IMR-90 (cell line): Measurements from ENCODE around the gene LILRA1. TPM values are rescaled to one million over a fixed set of nuclear protein-coding genes. Genes with fewer than 3 reads are reported as not detected.

Source experiments
- ATAC-seq: fragments of 200-7000 bp; cut with Tn5 transposase; 2 replicates; pipeline ENCODE4 v1.9.1; 2020; ENCODE audit warnings: low read depth, mild to moderate bottlenecking, moderate library complexity
- BruUV-seq: library from RNA; stranded (reverse); fragments of 400-500 nt; replicated peaks from 2 replicates; lab custom pipeline; 2021; lab: Mats Ljungman, UMichigan
- CTCF ChIA-PET: fragments of 300-600 bp; formaldehyde crosslinking; extraction: SDS; loops from one replicate; lab custom pipeline; 2021; ENCODE audit warnings: antibody characterized with exemption; lab: Yijun Ruan, JAX
- POLR2A ChIA-PET: fragments of 300-600 bp; sonication (Branson Sonifier 250); formaldehyde crosslinking; loops from one replicate; lab custom pipeline; 2022; ENCODE audit warnings: antibody characterized with exemption; ENCODE audit not compliant: unreplicated experiment; lab: Charles Lee
- DNase-seq: peaks from one replicate; pipeline ENCODE4 v3.0.0; 2013
- H2AFZ ChIP-seq: replicated peaks from 2 replicates; pipeline ENCODE3; 2013; ENCODE audit warnings: low read length, mild to moderate bottlenecking; ENCODE audit not compliant: poor library complexity
- H2AK5ac ChIP-seq: 2 replicates; pipeline ENCODE4 v1.6.1; 2013; ENCODE audit warnings: low read depth, low read length, inconsistent platforms
- H2AK9ac ChIP-seq: replicated peaks from 2 replicates; pipeline ENCODE3; 2013; ENCODE audit warnings: mild to moderate bottlenecking, low read depth, low read length, moderate library complexity; ENCODE audit not compliant: poor library complexity
- H2BK120ac ChIP-seq: 2 replicates; pipeline ENCODE4 v1.6.1; 2013; ENCODE audit warnings: low read depth, low read length, inconsistent platforms
- H2BK15ac ChIP-seq: 3 replicates; pipeline ENCODE4 v1.6.1; 2013; ENCODE audit warnings: low read depth, low read length, inconsistent platforms
- H2BK20ac ChIP-seq: 2 replicates; pipeline ENCODE4 v1.6.1; 2013; ENCODE audit warnings: low read depth, mild to moderate bottlenecking, inconsistent platforms, low read length, moderate library complexity
- H2BK5ac ChIP-seq: 2 replicates; pipeline ENCODE4 v1.6.1; 2013; ENCODE audit warnings: mild to moderate bottlenecking, low read depth, low read length, inconsistent platforms; ENCODE audit not compliant: poor library complexity, severe bottlenecking
- H3K14ac ChIP-seq: replicated peaks from 2 replicates; pipeline ENCODE4 v1.6.1; 2013; ENCODE audit warnings: low read depth, low read length, inconsistent platforms
- H3K18ac ChIP-seq: 2 replicates; pipeline ENCODE4 v1.6.1; 2013; ENCODE audit warnings: low read depth, low read length, control low read depth
- H3K23ac ChIP-seq: 2 replicates; pipeline ENCODE4 v1.6.1; 2013; ENCODE audit warnings: low read depth, low read length, inconsistent platforms
- H3K27ac ChIP-seq: 2 replicates; pipeline ENCODE4 v1.5.1; 2013; ENCODE audit warnings: mild to moderate bottlenecking, control low read depth, low read length; ENCODE audit not compliant: insufficient read depth
- H3K27me3 ChIP-seq: 2 replicates; pipeline ENCODE4 v1.6.1; 2013; ENCODE audit warnings: low read length; ENCODE audit not compliant: control insufficient read depth, insufficient read depth
- H3K36me3 ChIP-seq: 2 replicates; pipeline ENCODE4 v1.6.1; 2013; ENCODE audit warnings: low read length, mixed read lengths; ENCODE audit not compliant: control insufficient read depth, insufficient read depth
- H3K4ac ChIP-seq: 2 replicates; pipeline ENCODE4 v1.6.1; 2013; ENCODE audit warnings: low read depth, low read length, inconsistent platforms
- H3K4me1 ChIP-seq: 2 replicates; pipeline ENCODE4 v1.6.1; 2013; ENCODE audit warnings: low read length, mixed read lengths; ENCODE audit not compliant: control insufficient read depth, insufficient read depth
- H3K4me2 ChIP-seq: 2 replicates; pipeline ENCODE4 v1.6.1; 2013; ENCODE audit warnings: low read depth, mild to moderate bottlenecking, control low read depth, low read length, moderate library complexity
- H3K4me3 ChIP-seq: 2 replicates; pipeline ENCODE4 v1.5.1; 2013; ENCODE audit warnings: low read depth, mild to moderate bottlenecking, control low read depth, low read length, moderate library complexity; ENCODE audit not compliant: insufficient read depth
- H3K56ac ChIP-seq: 2 replicates; pipeline ENCODE4 v1.6.1; 2013; ENCODE audit warnings: low read length, inconsistent platforms; ENCODE audit not compliant: insufficient read depth; ENCODE audit errors: extremely low read depth
- H3K79me1 ChIP-seq, 2 experiments: 2 replicates each; pipeline ENCODE4 v1.6.1; 2013; ENCODE audit warnings: low read length in 2 of 2, inconsistent platforms in 1 of 2, low read depth in 1 of 2
- H3K9ac ChIP-seq: 2 replicates; pipeline ENCODE4 v1.6.1; 2013; ENCODE audit warnings: low read depth, low read length, control low read depth
- H3K9me1 ChIP-seq: 2 replicates; pipeline ENCODE4 v1.6.1; 2013; ENCODE audit warnings: low read length, inconsistent platforms; ENCODE audit not compliant: insufficient read depth
- H3K9me3 ChIP-seq: 2 replicates; pipeline ENCODE4 v1.6.1; 2013; ENCODE audit warnings: low read length; ENCODE audit not compliant: control insufficient read depth, insufficient read depth
- H4K20me1 ChIP-seq: 2 replicates; pipeline ENCODE4 v1.6.1; 2013; ENCODE audit warnings: low read length, inconsistent platforms; ENCODE audit not compliant: insufficient read depth
- H4K5ac ChIP-seq: 2 replicates; pipeline ENCODE4 v1.6.1; 2013; ENCODE audit warnings: mild to moderate bottlenecking, low read depth, low read length, control low read depth
- H4K8ac ChIP-seq, 2 experiments: 2 replicates each; pipeline ENCODE4 v1.6.1; 2013; ENCODE audit warnings: low read depth in 2 of 2, low read length in 2 of 2, control low read depth in 1 of 2, inconsistent platforms in 1 of 2
- H4K91ac ChIP-seq: 2 replicates; pipeline ENCODE4 v1.6.1; 2013; ENCODE audit warnings: low read depth, low read length, inconsistent platforms; ENCODE audit not compliant: insufficient read depth
- BHLHE40 ChIP-seq: fragments of 150-350 bp; IDR thresholded peaks from 2 replicates; pipeline ENCODE4 v1.6.1; 2016; ENCODE audit warnings: mild to moderate bottlenecking, low read depth, low read length
- CEBPB ChIP-seq: IDR thresholded peaks from 2 replicates; pipeline ENCODE4 v1.6.1; 2012; ENCODE audit warnings: low read depth, low read length, improper control_type of control experiment
- FOS ChIP-seq: fragments of 150-350 bp; IDR thresholded peaks from 2 replicates; pipeline ENCODE4 v1.6.1; 2016; ENCODE audit warnings: low read depth, low read length
- MAZ ChIP-seq: IDR thresholded peaks from 2 replicates; pipeline ENCODE4 v1.6.1; 2012; ENCODE audit warnings: low read depth, mild to moderate bottlenecking, low read length, improper control_type of control experiment, moderate library complexity, borderline replicate concordance
- MXI1 ChIP-seq: IDR thresholded peaks from 2 replicates; pipeline ENCODE4 v1.6.1; 2012; ENCODE audit warnings: low read depth, mild to moderate bottlenecking, low read length, moderate library complexity, borderline replicate concordance
- NFE2L2 ChIP-seq: fragments of 150-350 bp; IDR thresholded peaks from 2 replicates; pipeline ENCODE4 v1.6.1; 2016; ENCODE audit warnings: low read depth, mild to moderate bottlenecking, low read length
- RFX5 ChIP-seq: IDR thresholded peaks from 2 replicates; pipeline ENCODE4 v1.8.0; 2012; ENCODE audit warnings: low read depth, mild to moderate bottlenecking, low read length, moderate library complexity
- WGBS, 2 experiments: methylation state at CpG; one replicate each; pipeline versions ENCODE4 v1.1.5 to v1.1.7; 2013; ENCODE audit warnings: missing lambda C conversion rate in 2 of 2; ENCODE audit not compliant: insufficient read length in 1 of 2; ENCODE audit errors: extremely low coverage in 2 of 2; 5-methylcytosine and 5-hydroxymethylcytosine counted together
- dilution Hi-C: fragments of 300-500 bp; cut with HindIII; formaldehyde crosslinking; loops from one replicate; pipeline ENCODE4 v1.14.3; 2018; ENCODE audit warnings: low sequenced_read_pairs; ENCODE audit not compliant: unreplicated experiment
- in situ Hi-C: fragments of 300-500 bp; cut with MboI; formaldehyde crosslinking; loops from 3 replicates; pipeline ENCODE4 v1.14.3; 2019; ENCODE audit warnings: low sequenced_read_pairs, inconsistent platforms, mixed read lengths
- intact Hi-C: fragments of 100-400 bp; cut with micrococcal nuclease; formaldehyde crosslinking; loops from 2 replicates; pipeline ENCODE4 v1.10.0; 2022
- polyA plus RNA-seq, 3 experiments: library from polyadenylated mRNA; depleted of rRNA; stranded (reverse); fragments of >200 nt; gene quantifications; 2 replicates each; pipeline ENCODE4 v1.2.3, GENCODE V29; 2012; ENCODE audit warnings: low replicate concordance in 1 of 3
- total RNA-seq: library from RNA; depleted of rRNA; stranded (reverse); fragments of >200 nt; gene quantifications from 2 replicates; pipeline ENCODE4 v1.2.3, GENCODE V29; 2012
- TF ChIP-seq, protein P1 (sequence below): fragments of 150-350 bp; IDR thresholded peaks from 2 replicates; pipeline ENCODE4 v1.6.1; 2016; ENCODE audit warnings: low read depth, mild to moderate bottlenecking, low read length, moderate library complexity, borderline replicate concordance
- TF ChIP-seq, protein P2 (sequence below): fragments of 150-350 bp; IDR thresholded peaks from 2 replicates; pipeline ENCODE4 v1.6.1; 2017; ENCODE audit warnings: mild to moderate bottlenecking, antibody characterized with exemption, low read length, low read depth

LILRA1 gene
- total and polyA plus RNA-seq, 2 of the 4 experiments (the other 2 are of a cell fraction), result not detected

DNA sequence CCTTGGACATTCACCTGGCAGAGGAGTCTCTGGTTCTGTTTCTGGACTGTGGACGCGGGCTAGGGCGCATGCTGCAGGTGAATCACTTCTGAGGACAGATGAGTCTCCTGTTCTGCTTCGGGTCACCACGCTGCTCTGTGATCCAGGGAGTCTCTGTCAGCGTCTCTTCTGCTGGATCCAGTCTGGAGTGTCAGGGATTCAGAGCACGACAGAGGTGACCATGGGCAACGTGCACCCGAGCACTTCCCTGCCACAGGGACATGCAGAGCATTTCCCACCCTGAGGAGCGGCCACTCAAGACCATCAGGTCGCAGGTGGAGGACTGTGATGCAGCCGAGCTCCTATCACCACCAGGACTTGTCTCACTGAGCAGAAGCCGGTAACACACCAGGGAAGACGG, 44.2 kb upstream of the LILRA1 start:
- Histone ChIP-seq H2BK20ac (no peak overlapping the region), H3K56ac (no peak overlapping the region), H3K36me3 (no peaks in the 10 kb centered on the region), H4K91ac (no peak overlapping the region), H3K14ac (no peak overlapping the region), H3K27me3 (no peaks in the 10 kb centered on the region), H4K20me1 (no peaks in the 10 kb centered on the region), H4K5ac (no peak overlapping the region), H3K4ac (no peak overlapping the region), H4K8ac (no peak overlapping the region), H3K9me3 (peaks cover 42% of the 10 kb centered on the region), H2AK9ac (no peak overlapping the region), H3K9me1 (no peaks in the 10 kb centered on the region), H2BK120ac (no peak overlapping the region), H2AK5ac (no peak overlapping the region), H2AFZ (no peak overlapping the region), H3K4me2 (no peak overlapping the region), H2BK5ac (no peak overlapping the region), H3K4me3 (no peak overlapping the region), H3K4me1 (no peaks in the 10 kb centered on the region), H3K79me1 (no peaks in the 10 kb centered on the region), H3K23ac (no peak overlapping the region), H3K9ac (no peak overlapping the region), H3K27ac (no peak overlapping the region), H3K18ac (no peak overlapping the region), H2BK15ac (no peak overlapping the region)
- in situ Hi-C loops (no loop called here), dilution Hi-C loops (no loop called here), intact Hi-C loops (no loop called here)
- CTCF ChIA-PET, result no interaction called here
- no TSS peak for BruUV-seq
- DNase-seq (no peak), ATAC-seq (no peak)
- WGBS, 2 experiments, result 60% methylated on average over 10 of the region's 14 CpGs; no CpG with 5 or more reads in 1 of the 2 experiments
- POLR2A ChIA-PET, result no interaction called here
- TF ChIP-seq CEBPB, result no peak
- no peak for TF ChIP-seq MXI1
- TF ChIP-seq FOS, result no peak
- TF ChIP-seq, protein P1, sequence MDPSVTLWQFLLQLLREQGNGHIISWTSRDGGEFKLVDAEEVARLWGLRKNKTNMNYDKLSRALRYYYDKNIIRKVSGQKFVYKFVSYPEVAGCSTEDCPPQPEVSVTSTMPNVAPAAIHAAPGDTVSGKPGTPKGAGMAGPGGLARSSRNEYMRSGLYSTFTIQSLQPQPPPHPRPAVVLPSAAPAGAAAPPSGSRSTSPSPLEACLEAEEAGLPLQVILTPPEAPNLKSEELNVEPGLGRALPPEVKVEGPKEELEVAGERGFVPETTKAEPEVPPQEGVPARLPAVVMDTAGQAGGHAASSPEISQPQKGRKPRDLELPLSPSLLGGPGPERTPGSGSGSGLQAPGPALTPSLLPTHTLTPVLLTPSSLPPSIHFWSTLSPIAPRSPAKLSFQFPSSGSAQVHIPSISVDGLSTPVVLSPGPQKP, result no peak
- no peak for TF ChIP-seq NFE2L2
- TF ChIP-seq, protein P2, sequence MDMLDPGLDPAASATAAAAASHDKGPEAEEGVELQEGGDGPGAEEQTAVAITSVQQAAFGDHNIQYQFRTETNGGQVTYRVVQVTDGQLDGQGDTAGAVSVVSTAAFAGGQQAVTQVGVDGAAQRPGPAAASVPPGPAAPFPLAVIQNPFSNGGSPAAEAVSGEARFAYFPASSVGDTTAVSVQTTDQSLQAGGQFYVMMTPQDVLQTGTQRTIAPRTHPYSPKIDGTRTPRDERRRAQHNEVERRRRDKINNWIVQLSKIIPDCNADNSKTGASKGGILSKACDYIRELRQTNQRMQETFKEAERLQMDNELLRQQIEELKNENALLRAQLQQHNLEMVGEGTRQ, result no peak
- no peak for TF ChIP-seq BHLHE40
- no peak for TF ChIP-seq RFX5
- TF ChIP-seq MAZ, result no peak
